GM19025 (cell line): ENCODE measurements around the gene CTNNBIP1.

Experiments
- ATAC-seq: cut with Tn5 transposase; IDR thresholded peaks from one replicate; pipeline ENCODE4 v1.9.1; 2021; ENCODE audit warnings: mild to moderate bottlenecking, low read depth, moderate library complexity; ENCODE audit not compliant: unreplicated experiment

The CTNNBIP1 gene

GRCh38 chr1:9881838-9882249 is 28.2 kb downstream of the CTNNBIP1 start:
- no peak for ATAC-seq

GRCh38 chr1:9878404-9878803 is 31.7 kb downstream of the CTNNBIP1 start:
- ATAC-seq: no peak

GRCh38 chr1:9877962-9878361 is 32.1 kb downstream of the CTNNBIP1 start:
- no peak for ATAC-seq

GRCh38 chr1:9875636-9876000 is 34.5 kb downstream of the CTNNBIP1 start:
- no peak for ATAC-seq

- ATAC-seq: no peak
These were observed 35.0 kb downstream of the CTNNBIP1 start for GRCh38 chr1:9874959-9875635.

GRCh38 chr1:9874412-9874811 is 35.7 kb downstream of the CTNNBIP1 start:
- no peak for ATAC-seq

- no peak for ATAC-seq
These were observed 36.1 kb downstream of the CTNNBIP1 start for GRCh38 chr1:9873992-9874391.

- ATAC-seq: no peak
These were observed 36.7 kb downstream of the CTNNBIP1 start for GRCh38 chr1:9873385-9873784.

- ATAC-seq: no peak
These were observed 37.5 kb downstream of the CTNNBIP1 start for GRCh38 chr1:9872430-9873165.

GRCh38 chr1:9871707-9872425 is 38.2 kb downstream of the CTNNBIP1 start:
- ATAC-seq: no peak

- no peak for ATAC-seq
These were observed 39.0 kb downstream of the CTNNBIP1 start for GRCh38 chr1:9871021-9871420.

- ATAC-seq: no peak
These were observed 39.5 kb downstream of the CTNNBIP1 start for GRCh38 chr1:9870572-9870971.

GRCh38 chr1:9869831-9870251 is 40.2 kb downstream of the CTNNBIP1 start:
- ATAC-seq: no peak

- no peak for ATAC-seq
These were observed 41.9 kb downstream of the CTNNBIP1 start for GRCh38 chr1:9868244-9868590.

- ATAC-seq: peak; percentile 58
These were observed 42.4 kb downstream of the CTNNBIP1 start for GRCh38 chr1:9867408-9868243.

- no peak for ATAC-seq
These were observed 43.2 kb downstream of the CTNNBIP1 start for GRCh38 chr1:9866836-9867235.

GRCh38 chr1:9865724-9866123 is 44.3 kb downstream of the CTNNBIP1 start:
- no peak for ATAC-seq

- ATAC-seq: no peak
These were observed 46.7 kb downstream of the CTNNBIP1 start for GRCh38 chr1:9863371-9863770.

GRCh38 chr1:9861360-9861759 is 48.7 kb downstream of the CTNNBIP1 start:
- ATAC-seq: no peak

GRCh38 chr1:9860887-9861286 is 49.2 kb downstream of the CTNNBIP1 start:
- ATAC-seq: no peak
